GM13977 (cell line): ENCODE measurements around the gene CLDN7.

ENCODE experiments used
- DNase-seq: peaks from one replicate; pipeline ENCODE4 v3.0.0; 2012; ENCODE audit warnings: low spot score
- in situ Hi-C: fragments of 300-500 bp; cut with MboI; formaldehyde crosslinking; loops from one replicate; pipeline ENCODE4 v1.12.0; 2022; ENCODE audit warnings: low sequenced_read_pairs, low pct_unique_long_range_greater_than_20kb, mixed read lengths, inconsistent platforms; ENCODE audit not compliant: unreplicated experiment
- TF ChIP-seq, protein P1 (sequence below): IDR thresholded peaks from 2 replicates; pipeline ENCODE4 v1.5.1; 2012; ENCODE audit warnings: mild to moderate bottlenecking, control low read depth; ENCODE audit not compliant: insufficient read depth; ENCODE audit errors: extremely low read depth, missing control alignments

The CLDN7 gene

GRCh38 chr17:7293816-7294613 lies 31.7 kb upstream of the CLDN7 start:
- TF ChIP-seq, protein P1, sequence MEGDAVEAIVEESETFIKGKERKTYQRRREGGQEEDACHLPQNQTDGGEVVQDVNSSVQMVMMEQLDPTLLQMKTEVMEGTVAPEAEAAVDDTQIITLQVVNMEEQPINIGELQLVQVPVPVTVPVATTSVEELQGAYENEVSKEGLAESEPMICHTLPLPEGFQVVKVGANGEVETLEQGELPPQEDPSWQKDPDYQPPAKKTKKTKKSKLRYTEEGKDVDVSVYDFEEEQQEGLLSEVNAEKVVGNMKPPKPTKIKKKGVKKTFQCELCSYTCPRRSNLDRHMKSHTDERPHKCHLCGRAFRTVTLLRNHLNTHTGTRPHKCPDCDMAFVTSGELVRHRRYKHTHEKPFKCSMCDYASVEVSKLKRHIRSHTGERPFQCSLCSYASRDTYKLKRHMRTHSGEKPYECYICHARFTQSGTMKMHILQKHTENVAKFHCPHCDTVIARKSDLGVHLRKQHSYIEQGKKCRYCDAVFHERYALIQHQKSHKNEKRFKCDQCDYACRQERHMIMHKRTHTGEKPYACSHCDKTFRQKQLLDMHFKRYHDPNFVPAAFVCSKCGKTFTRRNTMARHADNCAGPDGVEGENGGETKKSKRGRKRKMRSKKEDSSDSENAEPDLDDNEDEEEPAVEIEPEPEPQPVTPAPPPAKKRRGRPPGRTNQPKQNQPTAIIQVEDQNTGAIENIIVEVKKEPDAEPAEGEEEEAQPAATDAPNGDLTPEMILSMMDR: no peak
- peak; percentile 44 for DNase-seq
- in situ Hi-C loops: loop anchor here (10.0 kb wide), 1 partner anchor 239 kb away; no protein-coding TSS in a partner anchor

GRCh38 chr17:7293159-7293558 lies 30.9 kb upstream of the CLDN7 start:
- DNase-seq: no peak
- in situ Hi-C loops: loop anchor here (10.0 kb wide), 1 partner anchor 238 kb away; no protein-coding TSS in a partner anchor
- TF ChIP-seq, protein P1: no peak

- in situ Hi-C loops: loop anchor here (10.0 kb wide), 1 partner anchor 238 kb away; no protein-coding TSS in a partner anchor
- TF ChIP-seq, protein P1: no peak
- DNase-seq: peak; percentile 31
Measured at GRCh38 chr17:7292729-7293128, 30.5 kb upstream of the CLDN7 start.

DNA sequence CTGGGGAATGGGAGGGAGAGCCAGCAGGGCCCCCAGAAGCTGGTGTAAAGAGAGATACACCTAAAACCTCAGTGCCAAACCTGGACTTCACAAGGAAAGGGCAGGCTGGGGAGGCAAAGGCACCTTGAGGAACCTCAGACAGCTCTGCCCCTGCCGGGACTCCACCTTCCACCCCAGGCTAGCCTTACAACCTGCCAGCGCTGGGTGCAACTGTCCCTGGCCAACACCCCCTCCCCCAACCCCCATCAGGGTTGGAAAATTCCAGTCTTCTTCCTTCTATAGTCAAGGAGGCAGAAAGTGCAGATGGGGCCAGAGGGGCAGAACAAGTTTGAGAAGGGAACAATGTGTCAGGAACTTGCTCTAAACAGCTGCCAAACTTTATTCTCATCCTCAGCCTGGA lies 29.9 kb upstream of the CLDN7 start:
- in situ Hi-C loops: loop anchor here (10.0 kb wide), 1 partner anchor 237 kb away; no protein-coding TSS in a partner anchor
- TF ChIP-seq, protein P1: no peak
- DNase-seq: no peak

DNA sequence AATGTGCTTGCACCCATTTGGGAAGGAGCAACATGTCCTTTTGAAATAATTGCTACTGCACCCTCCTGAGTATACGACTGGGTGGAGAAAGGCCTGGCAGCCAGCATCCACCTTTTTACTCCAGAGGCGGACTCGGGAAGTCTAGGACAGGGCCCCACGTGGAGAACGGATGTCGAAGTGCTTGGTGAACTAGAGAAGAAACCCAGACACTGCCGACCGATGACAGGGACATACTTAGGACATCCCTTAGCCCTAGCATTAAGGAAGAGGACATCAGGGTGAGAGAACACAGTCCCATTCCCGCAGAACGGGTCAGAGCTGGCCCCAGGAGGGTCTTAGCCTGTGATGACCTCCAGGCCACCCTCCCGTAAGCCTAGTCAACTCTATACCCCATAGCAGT lies 28.4 kb upstream of the CLDN7 start:
- in situ Hi-C loops: loop anchor here (10.0 kb wide), 1 partner anchor 236 kb away; no protein-coding TSS in a partner anchor
- peak; percentile 12 for DNase-seq
- TF ChIP-seq, protein P1: no peak

DNA sequence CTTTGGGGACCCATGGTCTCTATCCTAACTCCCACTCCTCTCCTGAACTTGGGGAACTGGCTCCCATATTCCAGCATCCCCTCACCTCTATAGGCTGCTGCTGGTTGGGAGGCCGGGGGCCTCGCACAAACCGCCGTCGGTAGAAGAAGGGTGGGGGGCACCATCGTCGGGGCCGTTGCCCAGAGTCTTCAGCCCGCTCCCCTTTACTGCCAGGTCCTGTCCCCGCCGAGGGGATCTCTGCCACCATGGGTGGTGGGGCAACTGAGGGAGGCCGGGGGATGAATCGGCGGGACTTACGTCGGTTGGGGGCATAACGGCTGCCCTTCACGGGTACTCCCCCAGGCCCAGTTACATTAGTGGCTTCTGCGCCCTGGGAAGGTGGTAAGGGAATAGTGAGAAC lies 27.9 kb upstream of the CLDN7 start:
- no peak for DNase-seq
- in situ Hi-C loops: loop anchor here (10.0 kb wide), 1 partner anchor 235 kb away; no protein-coding TSS in a partner anchor
- TF ChIP-seq, protein P1: no peak
